Measurements from ENCODE around the gene SELENOO.

Gene SELENOO

DNA sequence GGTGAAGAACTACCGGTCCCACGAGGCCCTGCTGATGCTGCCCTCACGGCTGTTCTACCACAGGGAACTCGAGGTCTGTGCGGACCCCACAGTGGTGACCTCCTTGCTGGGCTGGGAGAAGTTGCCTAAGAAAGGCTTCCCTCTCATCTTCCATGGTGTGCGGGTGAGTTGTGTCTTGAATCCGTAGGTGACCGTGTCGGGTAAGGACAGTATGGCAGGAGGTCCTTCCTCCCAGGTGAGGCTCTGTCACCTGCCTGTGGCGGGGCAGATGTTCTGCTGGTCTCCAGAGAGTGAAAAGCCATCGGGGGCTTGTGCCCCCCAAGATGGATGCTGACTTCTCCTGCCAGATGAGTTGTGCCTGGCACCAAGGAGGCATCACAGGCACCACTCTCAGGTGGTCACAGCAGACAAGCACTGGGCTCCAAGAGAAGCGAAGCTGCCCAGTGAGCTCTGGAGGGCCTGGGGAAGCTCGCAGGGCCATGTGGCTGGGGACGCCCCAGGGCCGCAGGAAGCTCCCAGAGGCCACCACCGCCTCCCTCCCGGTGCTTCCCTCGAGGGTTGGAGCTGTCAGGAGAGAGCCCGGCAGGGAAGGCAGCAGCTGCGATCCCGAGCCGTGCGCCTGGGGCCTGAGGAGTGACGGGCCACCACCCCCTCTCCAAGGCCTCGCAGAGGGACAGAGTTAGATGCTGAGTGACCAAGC lies 47.6 kb upstream of the SELENOO start:
- no peak for ATAC-seq
- TF ChIP-seq CSDC2 (CRISPR knock-in tag; IDR thresholded peaks at IDR 0.05) (no peak), ARNTL (CRISPR knock-in tag; IDR thresholded peaks at IDR 0.05; ENCODE audit: borderline replicate concordance, low read depth) (no peak), POU6F1 (CRISPR knock-in tag; IDR thresholded peaks at IDR 0.05; ENCODE audit: borderline replicate concordance, low read depth) (no peak), ZFP3 (CRISPR knock-in tag; IDR thresholded peaks at IDR 0.05) (no peak), OSR1 (CRISPR knock-in tag; IDR thresholded peaks at IDR 0.05) (no peak), BACH2 (CRISPR knock-in tag; IDR thresholded peaks at IDR 0.05; ENCODE audit: borderline replicate concordance) (no peak), ISL1 (CRISPR knock-in tag; IDR thresholded peaks at IDR 0.05) (no peak), ZFP30 (CRISPR knock-in tag; IDR thresholded peaks at IDR 0.05) (no peak), SNAI2 (CRISPR knock-in tag; IDR thresholded peaks at IDR 0.05) (no peak), ZC3H10 (CRISPR knock-in tag; IDR thresholded peaks at IDR 0.05) (no peak), ESRRG (CRISPR knock-in tag; IDR thresholded peaks at IDR 0.05) (no peak), TCF4 (CRISPR knock-in tag; IDR thresholded peaks at IDR 0.05; ENCODE audit: borderline replicate concordance) (no peak), ZNF565 (CRISPR knock-in tag; conservative IDR thresholded peaks at IDR 0.05; ENCODE audit: low read depth) (no peak), ZNF70 (CRISPR knock-in tag; IDR thresholded peaks at IDR 0.05) (no peak), ZNF8 (CRISPR knock-in tag; IDR thresholded peaks at IDR 0.05) (no peak), CREB5 (CRISPR knock-in tag; IDR thresholded peaks at IDR 0.05; ENCODE audit: low read depth) (no peak), TOX (CRISPR knock-in tag; IDR thresholded peaks at IDR 0.05; ENCODE audit: borderline replicate concordance) (no peak)
- TF ChIP-seq, protein P1, sequence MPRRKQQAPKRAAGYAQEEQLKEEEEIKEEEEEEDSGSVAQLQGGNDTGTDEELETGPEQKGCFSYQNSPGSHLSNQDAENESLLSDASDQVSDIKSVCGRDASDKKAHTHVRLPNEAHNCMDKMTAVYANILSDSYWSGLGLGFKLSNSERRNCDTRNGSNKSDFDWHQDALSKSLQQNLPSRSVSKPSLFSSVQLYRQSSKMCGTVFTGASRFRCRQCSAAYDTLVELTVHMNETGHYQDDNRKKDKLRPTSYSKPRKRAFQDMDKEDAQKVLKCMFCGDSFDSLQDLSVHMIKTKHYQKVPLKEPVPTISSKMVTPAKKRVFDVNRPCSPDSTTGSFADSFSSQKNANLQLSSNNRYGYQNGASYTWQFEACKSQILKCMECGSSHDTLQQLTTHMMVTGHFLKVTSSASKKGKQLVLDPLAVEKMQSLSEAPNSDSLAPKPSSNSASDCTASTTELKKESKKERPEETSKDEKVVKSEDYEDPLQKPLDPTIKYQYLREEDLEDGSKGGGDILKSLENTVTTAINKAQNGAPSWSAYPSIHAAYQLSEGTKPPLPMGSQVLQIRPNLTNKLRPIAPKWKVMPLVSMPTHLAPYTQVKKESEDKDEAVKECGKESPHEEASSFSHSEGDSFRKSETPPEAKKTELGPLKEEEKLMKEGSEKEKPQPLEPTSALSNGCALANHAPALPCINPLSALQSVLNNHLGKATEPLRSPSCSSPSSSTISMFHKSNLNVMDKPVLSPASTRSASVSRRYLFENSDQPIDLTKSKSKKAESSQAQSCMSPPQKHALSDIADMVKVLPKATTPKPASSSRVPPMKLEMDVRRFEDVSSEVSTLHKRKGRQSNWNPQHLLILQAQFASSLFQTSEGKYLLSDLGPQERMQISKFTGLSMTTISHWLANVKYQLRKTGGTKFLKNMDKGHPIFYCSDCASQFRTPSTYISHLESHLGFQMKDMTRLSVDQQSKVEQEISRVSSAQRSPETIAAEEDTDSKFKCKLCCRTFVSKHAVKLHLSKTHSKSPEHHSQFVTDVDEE (CRISPR knock-in tag; IDR thresholded peaks at IDR 0.05): no peak

DNA sequence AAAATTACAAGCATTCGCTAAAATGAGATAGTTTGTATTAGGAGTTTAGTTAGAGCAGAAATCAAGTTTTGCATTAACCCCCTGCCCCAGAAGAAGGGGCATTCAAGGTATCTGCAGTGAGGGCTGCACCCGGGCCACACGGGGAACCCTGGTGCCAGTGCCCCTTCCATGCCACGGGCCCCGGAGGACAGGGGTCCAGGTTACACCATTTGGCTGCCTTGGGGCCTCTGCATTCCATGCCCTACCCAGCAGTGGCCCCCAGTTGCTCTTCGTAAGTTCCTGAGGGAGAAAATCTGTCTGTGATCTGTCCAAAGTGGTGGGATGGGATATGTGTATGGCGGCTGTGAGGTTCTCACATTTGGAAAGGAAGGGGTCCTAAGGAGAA lies 47.1 kb upstream of the SELENOO start:
- ATAC-seq: no peak
- TF ChIP-seq TOX (CRISPR knock-in tag; IDR thresholded peaks at IDR 0.05; ENCODE audit: borderline replicate concordance) (no peak), OSR1 (CRISPR knock-in tag; IDR thresholded peaks at IDR 0.05) (no peak), ZC3H10 (CRISPR knock-in tag; IDR thresholded peaks at IDR 0.05) (no peak), PPARA (CRISPR knock-in tag; IDR thresholded peaks at IDR 0.05; ENCODE audit: borderline replicate concordance) (no peak), ZNF70 (CRISPR knock-in tag; IDR thresholded peaks at IDR 0.05) (no peak), ARNTL (CRISPR knock-in tag; IDR thresholded peaks at IDR 0.05; ENCODE audit: borderline replicate concordance, low read depth) (no peak), SNAI2 (CRISPR knock-in tag; IDR thresholded peaks at IDR 0.05) (no peak), TCF4 (CRISPR knock-in tag; IDR thresholded peaks at IDR 0.05; ENCODE audit: borderline replicate concordance) (no peak), ESRRG (CRISPR knock-in tag; IDR thresholded peaks at IDR 0.05) (no peak), GLIS3 (CRISPR knock-in tag; IDR thresholded peaks at IDR 0.05) (no peak), ZFP30 (CRISPR knock-in tag; IDR thresholded peaks at IDR 0.05) (no peak), CSDC2 (CRISPR knock-in tag; IDR thresholded peaks at IDR 0.05) (no peak), ZFP3 (CRISPR knock-in tag; IDR thresholded peaks at IDR 0.05) (no peak), ZNF565 (CRISPR knock-in tag; conservative IDR thresholded peaks at IDR 0.05; ENCODE audit: low read depth) (no peak), ZNF8 (CRISPR knock-in tag; IDR thresholded peaks at IDR 0.05) (no peak), CREB5 (CRISPR knock-in tag; IDR thresholded peaks at IDR 0.05; ENCODE audit: low read depth) (no peak)
- TF ChIP-seq, protein P2, sequence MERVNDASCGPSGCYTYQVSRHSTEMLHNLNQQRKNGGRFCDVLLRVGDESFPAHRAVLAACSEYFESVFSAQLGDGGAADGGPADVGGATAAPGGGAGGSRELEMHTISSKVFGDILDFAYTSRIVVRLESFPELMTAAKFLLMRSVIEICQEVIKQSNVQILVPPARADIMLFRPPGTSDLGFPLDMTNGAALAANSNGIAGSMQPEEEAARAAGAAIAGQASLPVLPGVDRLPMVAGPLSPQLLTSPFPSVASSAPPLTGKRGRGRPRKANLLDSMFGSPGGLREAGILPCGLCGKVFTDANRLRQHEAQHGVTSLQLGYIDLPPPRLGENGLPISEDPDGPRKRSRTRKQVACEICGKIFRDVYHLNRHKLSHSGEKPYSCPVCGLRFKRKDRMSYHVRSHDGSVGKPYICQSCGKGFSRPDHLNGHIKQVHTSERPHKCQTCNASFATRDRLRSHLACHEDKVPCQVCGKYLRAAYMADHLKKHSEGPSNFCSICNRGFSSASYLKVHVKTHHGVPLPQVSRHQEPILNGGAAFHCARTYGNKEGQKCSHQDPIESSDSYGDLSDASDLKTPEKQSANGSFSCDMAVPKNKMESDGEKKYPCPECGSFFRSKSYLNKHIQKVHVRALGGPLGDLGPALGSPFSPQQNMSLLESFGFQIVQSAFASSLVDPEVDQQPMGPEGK (CRISPR knock-in tag; IDR thresholded peaks at IDR 0.05; ENCODE audit: borderline replicate concordance): no peak
- TF ChIP-seq, protein P3, sequence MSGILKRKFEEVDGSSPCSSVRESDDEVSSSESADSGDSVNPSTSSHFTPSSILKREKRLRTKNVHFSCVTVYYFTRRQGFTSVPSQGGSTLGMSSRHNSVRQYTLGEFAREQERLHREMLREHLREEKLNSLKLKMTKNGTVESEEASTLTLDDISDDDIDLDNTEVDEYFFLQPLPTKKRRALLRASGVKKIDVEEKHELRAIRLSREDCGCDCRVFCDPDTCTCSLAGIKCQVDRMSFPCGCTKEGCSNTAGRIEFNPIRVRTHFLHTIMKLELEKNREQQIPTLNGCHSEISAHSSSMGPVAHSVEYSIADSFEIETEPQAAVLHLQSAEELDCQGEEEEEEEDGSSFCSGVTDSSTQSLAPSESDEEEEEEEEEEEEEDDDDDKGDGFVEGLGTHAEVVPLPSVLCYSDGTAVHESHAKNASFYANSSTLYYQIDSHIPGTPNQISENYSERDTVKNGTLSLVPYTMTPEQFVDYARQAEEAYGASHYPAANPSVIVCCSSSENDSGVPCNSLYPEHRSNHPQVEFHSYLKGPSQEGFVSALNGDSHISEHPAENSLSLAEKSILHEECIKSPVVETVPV (CRISPR knock-in tag; IDR thresholded peaks at IDR 0.05): no peak
